GM19452 (cell line): ENCODE data around the gene LYG1.
"Not testable (repeated sequence)": the region's sequence is repeated elsewhere in the genome, so short reads cannot be mapped to it uniquely, and the experiment has no call there.

ENCODE experiments used
- ATAC-seq: cut with Tn5 transposase; IDR thresholded peaks from one replicate; pipeline ENCODE4 v1.9.1; 2021; ENCODE audit not compliant: unreplicated experiment

Gene LYG1

DNA sequence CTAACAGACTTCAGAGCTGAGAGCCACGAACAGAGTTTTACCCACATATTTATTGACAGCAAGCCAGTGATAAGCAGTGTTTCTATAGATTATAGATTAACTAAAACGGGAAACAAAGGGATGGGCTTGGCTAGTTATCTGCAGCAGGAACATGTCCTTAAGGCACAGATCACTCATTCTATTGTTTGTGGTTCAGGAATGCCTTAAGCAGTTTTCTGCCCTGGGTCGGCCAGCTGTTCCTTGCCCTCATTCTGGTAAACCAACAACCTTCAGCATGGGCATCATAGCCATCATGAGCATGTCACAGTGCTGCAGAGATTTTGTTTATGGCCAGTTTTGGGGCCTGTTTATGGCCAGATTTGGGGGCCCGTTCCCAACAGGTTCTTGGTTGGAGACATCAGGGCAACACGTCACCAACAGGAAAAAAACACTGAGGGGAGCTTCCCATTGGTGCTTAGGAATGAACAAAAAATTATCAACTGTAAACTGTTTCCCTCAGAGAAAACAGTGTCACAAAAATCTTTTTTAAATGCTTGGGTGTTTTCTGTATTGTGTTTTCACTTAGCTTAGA, 22.7 kb downstream of the LYG1 start:
- not testable (repeated sequence) for ATAC-seq

DNA sequence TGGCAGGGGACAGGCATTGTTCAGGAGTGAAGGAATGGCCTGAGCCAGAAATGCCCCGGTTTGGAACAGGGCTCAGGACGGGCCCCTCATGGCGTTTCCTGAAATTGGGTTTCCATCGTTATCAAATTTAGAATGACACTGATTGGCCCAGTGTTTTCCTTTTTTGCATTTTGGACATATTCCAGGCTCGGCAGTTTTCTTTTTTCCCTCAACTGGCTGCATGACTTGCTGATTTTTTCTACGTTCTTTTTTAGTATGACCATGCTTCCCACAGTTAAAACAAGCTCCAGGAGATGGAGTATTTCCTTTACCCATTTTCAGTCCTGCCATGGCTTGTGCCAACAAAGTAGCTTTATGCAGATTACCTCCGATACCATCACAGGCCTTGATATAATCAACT, 25.1 kb downstream of the LYG1 start:
- ATAC-seq: no peak

DNA sequence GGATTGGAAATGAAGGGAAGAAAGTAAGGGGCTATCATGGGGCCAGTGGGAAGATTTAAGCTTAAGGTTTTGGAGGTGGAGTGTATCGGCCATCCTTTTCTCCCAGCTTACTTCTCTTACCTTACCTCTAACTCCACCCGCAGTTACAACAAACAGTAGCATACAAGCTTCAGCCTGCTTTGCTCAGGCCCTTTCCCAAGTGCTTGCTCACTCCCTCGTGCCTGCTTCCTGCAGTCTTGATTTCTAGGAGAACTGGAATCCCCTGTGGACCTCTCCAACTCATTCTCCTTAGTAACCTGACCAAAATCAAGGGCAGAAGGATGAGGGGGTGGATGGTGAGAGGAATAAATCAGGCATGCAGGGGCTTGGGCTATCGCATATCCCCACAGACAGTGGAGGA, 39.8 kb downstream of the LYG1 start:
- no peak for ATAC-seq

DNA sequence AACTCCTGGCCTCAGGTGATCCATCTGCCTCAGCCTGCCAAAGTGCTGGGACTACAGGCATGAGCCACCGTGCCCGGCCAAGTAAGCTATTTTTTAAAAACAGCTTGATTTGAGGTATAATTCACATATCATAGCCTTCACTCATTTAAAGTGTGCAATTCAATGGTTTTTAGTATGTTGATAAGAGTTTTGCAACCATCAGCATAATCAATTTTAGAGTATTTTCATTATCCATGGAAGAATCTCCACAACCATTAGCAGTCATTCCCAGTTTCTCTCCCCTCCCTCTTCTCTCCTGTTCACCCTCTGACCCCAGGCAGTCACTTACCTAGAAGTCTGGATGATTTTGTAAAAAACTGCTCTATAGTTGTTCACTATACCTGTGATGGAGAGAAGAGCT, 40.8 kb downstream of the LYG1 start:
- no peak for ATAC-seq

DNA sequence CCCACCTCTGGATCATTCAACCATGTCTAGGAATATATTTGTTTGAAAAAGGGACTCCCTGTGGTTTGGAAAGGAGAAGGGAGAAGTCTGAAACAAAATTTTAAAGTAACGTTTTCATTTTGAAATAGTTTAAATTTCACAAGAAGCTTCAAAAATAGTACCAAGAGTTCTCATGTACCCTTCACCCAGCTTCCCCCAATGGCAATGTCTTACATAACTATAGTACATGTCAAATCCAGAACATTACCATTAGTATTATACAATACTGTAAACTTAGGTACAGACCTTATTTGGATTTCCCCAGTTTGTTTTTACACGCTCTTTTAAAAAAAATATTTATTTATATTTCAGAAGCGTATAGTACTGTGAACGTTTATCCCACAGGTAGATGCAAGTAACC, 41.5 kb downstream of the LYG1 start:
- ATAC-seq: no peak

DNA sequence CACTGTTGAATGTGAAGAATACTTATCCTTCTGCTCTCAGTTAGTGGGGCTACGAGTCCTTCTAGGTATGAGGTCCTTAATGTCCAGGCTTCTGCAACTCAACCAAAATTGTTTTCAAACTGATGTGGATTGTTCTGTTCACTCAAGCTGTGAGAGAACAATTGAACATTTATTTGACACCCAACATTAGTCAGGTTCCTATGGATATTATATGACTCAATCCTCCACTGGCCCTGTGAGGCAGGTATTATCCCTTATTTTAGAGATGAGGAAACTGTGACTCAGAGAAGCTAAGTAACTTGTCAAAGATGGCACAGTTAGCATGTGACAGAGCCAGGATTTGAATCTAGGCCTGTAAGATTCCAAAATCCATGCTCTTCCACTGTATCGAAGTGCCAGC, 44.3 kb downstream of the LYG1 start:
- no peak for ATAC-seq

DNA sequence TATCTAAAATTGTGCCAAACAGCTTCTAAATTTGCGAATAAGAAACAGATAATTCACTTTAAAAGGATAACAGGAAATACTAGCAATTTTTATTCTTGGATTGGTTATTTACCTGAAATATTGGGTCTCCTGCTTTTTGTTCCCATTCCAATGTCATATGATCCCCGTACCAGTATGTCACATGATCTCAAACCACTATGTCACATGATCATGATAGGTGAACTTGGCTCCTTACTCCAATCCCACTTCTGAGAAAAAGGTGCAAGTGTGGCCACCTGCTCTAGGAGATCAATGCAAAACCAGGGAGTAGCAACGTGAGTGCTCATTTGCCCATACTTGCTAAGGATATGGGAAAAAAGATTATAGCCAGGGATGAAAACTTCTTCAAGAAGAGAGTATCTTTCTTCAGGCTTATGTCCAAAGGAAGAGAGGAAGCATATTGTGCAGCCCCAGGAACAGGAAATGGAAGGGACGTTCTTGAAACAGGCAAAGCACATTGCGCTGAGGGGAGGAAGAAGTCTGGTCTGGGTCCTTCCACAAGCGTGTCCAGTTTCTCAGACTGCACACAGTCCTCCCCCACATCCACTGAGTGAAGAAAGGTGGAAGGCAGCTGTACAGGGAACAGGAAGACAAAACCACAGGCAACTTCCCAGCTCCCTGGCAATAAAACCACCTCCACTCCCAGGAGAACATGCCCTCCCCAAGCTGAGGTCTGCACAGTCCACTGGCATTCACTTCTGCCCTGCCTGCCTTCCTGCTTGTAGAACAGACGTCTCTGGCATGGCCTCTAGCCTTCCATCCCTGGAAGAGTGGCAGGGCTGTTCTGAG, 45.3 kb downstream of the LYG1 start, which contains the start of gene LYG2:
TSS of gene LYG2 (minus strand) at position 176 of the 828 bp plus-strand sequence. CDS start 1,406 bp downstream, outside the sequence.
- no peak for ATAC-seq

DNA sequence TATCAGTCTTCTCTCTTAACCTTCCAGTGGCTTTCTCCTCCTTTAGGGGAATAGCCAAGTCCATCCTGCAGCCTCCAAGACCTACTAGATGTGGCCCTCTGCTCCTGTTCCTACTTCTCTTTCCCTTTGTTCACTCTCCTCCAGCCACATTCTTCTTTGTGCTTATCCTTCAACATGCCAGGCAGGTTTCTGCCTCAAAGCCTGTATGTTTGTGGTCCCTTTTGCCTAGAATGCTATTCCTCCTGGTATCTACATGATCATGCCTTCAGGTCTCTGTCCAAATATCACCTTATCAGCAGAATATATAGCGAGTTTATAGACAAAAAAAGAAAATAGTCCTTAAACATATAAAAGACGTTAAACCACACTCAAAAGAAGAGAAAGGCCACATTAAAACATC, 51.0 kb downstream of the LYG1 start:
- ATAC-seq: no peak

DNA sequence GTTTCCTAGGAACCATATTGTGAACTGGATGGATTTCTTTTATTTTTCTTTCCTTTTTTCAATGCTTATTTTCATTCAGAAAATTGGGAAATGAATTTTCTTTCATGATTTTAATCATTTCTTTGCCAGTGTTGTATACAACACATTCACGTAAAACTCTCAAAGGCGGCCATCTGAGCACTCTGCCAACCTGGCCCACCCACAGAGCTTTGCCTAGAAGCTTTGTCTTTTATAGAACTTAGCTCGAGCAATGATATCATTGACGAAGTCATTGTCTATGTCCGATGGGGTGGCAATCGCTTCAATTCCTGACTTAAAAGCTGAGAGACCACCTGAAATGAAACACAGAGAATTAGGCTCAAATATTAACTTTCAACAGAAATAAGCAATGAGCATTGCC, 58.8 kb downstream of the LYG1 start:
- ATAC-seq: no peak

DNA sequence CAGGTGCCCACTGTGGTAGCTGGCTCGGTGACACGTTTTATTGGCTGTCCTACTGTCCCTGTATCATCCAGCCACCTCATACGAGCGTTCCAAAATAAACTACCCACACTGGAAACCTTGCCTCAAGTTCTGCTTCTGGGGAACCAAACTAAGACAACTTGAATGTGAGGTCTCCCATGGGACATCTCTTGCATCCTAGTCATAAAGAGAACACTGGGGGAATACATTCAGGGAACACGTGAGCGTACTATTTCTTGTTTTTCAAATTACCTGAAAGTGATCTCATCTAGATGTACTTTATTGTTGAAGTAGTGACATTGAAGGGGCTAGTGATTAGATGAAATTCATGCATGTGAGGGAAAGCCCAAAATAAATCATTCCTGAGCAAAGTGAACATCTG, 60.6 kb downstream of the LYG1 start:
- ATAC-seq: no peak

DNA sequence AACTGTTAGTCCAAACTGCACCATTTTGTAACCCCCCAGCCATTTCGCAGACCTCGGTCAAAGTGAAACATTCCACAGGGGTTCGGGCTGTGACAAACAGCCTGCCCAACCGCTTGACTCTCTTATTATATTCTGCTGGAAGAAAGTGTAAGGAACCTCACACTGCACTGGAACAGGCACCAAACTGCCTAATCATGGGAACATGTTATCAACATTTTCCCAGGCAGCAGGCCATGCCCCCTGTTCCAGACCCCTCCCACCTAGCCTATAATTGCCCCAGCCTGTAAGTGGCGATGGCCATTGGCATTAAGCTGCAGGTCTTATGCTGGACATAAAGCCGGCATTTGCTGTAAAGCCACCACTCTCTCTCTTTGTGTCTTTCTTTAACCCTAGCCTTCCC, 62.4 kb downstream of the LYG1 start:
- ATAC-seq: no peak
